Upper lobe of right lung (tissue), 1 donor: ENCODE results near the gene RAPGEF2. TPM values are rescaled to one million over a fixed set of nuclear protein-coding genes. Genes with fewer than 3 reads are reported as not detected.

Source experiments
- ATAC-seq: fragments of 200-7000 bp; cut with Tn5 transposase; one replicate; pipeline ENCODE4 v1.9.1; 2020; ENCODE audit warnings: mild to moderate bottlenecking, moderate library complexity
- DNase-seq: peaks from one replicate; pipeline ENCODE4 v3.0.0-alpha.2; 2020
- H3K27ac ChIP-seq: fragments of 200-600 bp; one replicate; pipeline ENCODE4 v1.8.0; 2022
- H3K27me3 ChIP-seq: fragments of 200-600 bp; one replicate; pipeline ENCODE4 v1.8.0; 2022; ENCODE audit warnings: mild to moderate bottlenecking
- H3K36me3 ChIP-seq: fragments of 200-600 bp; one replicate; pipeline ENCODE4 v1.8.0; 2022
- H3K4me1 ChIP-seq: fragments of 200-600 bp; one replicate; pipeline ENCODE4 v1.8.0; 2022
- H3K4me3 ChIP-seq: fragments of 200-600 bp; one replicate; pipeline ENCODE4 v1.8.0; 2022; ENCODE audit warnings: mild to moderate bottlenecking
- H3K9me3 ChIP-seq: fragments of 200-600 bp; one replicate; pipeline ENCODE4 v1.8.0; 2022
- intact Hi-C: fragments of 100-400 bp; cut with DNase I; formaldehyde crosslinking; loops from one replicate; pipeline ENCODE4 v1.11.0; 2022
- microRNA-seq: library from miRNA; unstranded; fragments of <30 nt; microRNA quantifications from one replicate; pipeline ENCODE4 v1.2.0, GENCODE V29; 2020; ENCODE audit warnings: borderline microRNAs expressed
- total RNA-seq: library from RNA; stranded (reverse); fragmentation: NEBNext Ultra II Directional; extraction: Animal tissue kit (Norgen Biotek cat#: 25700); gene quantifications from one replicate; pipeline ENCODE4 v1.2.1, GENCODE V29; 2021
- TF ChIP-seq, protein P1 (sequence below): fragments of 200-600 bp; IDR thresholded peaks from one replicate; pipeline ENCODE4 v1.8.0; 2022; ENCODE audit warnings: antibody characterized with exemption
- donor health status: DM: no; HTN: yes; CAD: no; lungs with severe emphysema.

The RAPGEF2 gene
- total RNA-seq, 1 donor from 2014 or later: 61.3 TPM

DNA sequence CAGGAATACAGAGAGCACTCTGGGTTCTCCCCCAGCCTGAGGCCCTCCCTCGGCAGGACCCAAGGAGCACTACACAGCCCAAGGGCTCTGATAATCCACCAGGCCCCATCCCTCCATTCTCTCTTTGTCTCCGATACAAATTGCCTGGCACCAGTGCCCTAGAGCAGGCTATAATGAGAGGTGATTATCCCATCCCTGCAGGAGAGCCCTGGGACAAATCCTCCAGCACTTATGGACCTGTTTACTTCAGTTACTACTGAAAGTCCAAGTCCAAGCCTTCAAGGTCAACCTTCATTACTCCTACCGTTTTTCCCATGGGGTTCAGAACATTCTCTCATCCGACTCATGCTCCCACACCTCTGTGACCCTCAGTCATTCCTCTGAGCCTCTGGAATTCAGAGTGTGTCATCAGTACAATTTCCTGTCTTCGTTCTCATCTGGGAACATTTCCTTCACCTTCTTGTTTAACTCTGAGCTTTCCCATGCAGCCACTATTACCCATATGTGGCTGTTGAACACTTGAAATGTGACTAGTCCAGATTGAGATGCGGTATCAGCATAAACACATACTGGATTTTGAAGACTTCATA lies 299.0 kb downstream of the RAPGEF2 start:
- TF ChIP-seq, protein P1, sequence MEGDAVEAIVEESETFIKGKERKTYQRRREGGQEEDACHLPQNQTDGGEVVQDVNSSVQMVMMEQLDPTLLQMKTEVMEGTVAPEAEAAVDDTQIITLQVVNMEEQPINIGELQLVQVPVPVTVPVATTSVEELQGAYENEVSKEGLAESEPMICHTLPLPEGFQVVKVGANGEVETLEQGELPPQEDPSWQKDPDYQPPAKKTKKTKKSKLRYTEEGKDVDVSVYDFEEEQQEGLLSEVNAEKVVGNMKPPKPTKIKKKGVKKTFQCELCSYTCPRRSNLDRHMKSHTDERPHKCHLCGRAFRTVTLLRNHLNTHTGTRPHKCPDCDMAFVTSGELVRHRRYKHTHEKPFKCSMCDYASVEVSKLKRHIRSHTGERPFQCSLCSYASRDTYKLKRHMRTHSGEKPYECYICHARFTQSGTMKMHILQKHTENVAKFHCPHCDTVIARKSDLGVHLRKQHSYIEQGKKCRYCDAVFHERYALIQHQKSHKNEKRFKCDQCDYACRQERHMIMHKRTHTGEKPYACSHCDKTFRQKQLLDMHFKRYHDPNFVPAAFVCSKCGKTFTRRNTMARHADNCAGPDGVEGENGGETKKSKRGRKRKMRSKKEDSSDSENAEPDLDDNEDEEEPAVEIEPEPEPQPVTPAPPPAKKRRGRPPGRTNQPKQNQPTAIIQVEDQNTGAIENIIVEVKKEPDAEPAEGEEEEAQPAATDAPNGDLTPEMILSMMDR: no peak
- H3K27ac ChIP-seq: no peak overlapping the region
- DNase-seq: no peak
- no peaks in the 10 kb centered on the region for H3K4me1 ChIP-seq
- no peaks in the 10 kb centered on the region for H3K36me3 ChIP-seq
- no peak overlapping the region for H3K4me3 ChIP-seq
- H3K9me3 ChIP-seq: no peaks in the 10 kb centered on the region
- ATAC-seq: peak; percentile 17
- no peaks in the 10 kb centered on the region for H3K27me3 ChIP-seq
- intact Hi-C loops: no loop called here

Small RNA genes within 50 kb of the gene (microRNA-seq; reads per million reads assigned to microRNA genes)
- gene MIR3688-1: not detected
- gene MIR3688-2: not detected
